ENCODE measurements around the gene CMSS1. TPM values are rescaled to one million over a fixed set of nuclear protein-coding genes. Genes with fewer than 3 reads are reported as not detected.

CMSS1 gene
- total and polyA plus RNA-seq, 12 donors = 16.2 to 75.6 (median 33.0) TPM

- TF ChIP-seq CTCF (IDR thresholded peaks at IDR 0.05) = no peak
- no peak for TF ChIP-seq POLR2A (IDR thresholded peaks at IDR 0.05)
- Histone ChIP-seq H3K27ac (no peak overlapping the region), H3K36me3 (replicated peaks in 1 of 2) (no peaks in the 10 kb centered on the region), H3K9me3 (replicated peaks in 1 of 3) (no peaks in the 10 kb centered on the region), H3K4me3 (no peak overlapping the region), H3K4me1 (replicated peaks in 1 of 2) (no peaks in the 10 kb centered on the region), H3K27me3 (no peaks in the 10 kb centered on the region)
- intact Hi-C loops (cut with DNase I) = no loop called here
- 85 to 94% (median 87%) methylated on average over 6 of the region's 6 CpGs for WGBS, 4 donors
- no peak for DNase-seq
Observed at GRCh38 chr3:100131241-100131640, 313.6 kb downstream of the CMSS1 start.

- 63 to 75% (median 74%) methylated on average over 1 of the region's 1 CpG for WGBS, 4 donors
- no peak for DNase-seq
- Histone ChIP-seq H3K9me3 (replicated peaks in 1 of 3) (no peaks in the 10 kb centered on the region), H3K4me3 (no peak overlapping the region), H3K36me3 (replicated peaks in 1 of 2) (no peaks in the 10 kb centered on the region), H3K27ac (peak overlapping the region in 1 of 5 donors; percentile 24), H3K4me1 (replicated peaks in 1 of 2) (no peaks in the 10 kb centered on the region), H3K27me3 (no peaks in the 10 kb centered on the region)
- TF ChIP-seq CTCF (IDR thresholded peaks at IDR 0.05) (no peak), POLR2A (IDR thresholded peaks at IDR 0.05) (no peak)
- intact Hi-C loops (cut with DNase I) = no loop called here
Observed at GRCh38 chr3:100136921-100137320, 319.3 kb downstream of the CMSS1 start.

GRCh38 chr3:100140976-100141375 is 323.3 kb downstream of the CMSS1 start:
- Histone ChIP-seq H3K27ac (no peak overlapping the region), H3K36me3 (replicated peaks in 1 of 2) (no peaks in the 10 kb centered on the region), H3K27me3 (no peaks in the 10 kb centered on the region), H3K4me1 (replicated peaks in 1 of 2) (no peaks in the 10 kb centered on the region), H3K4me3 (no peak overlapping the region), H3K9me3 (replicated peaks in 1 of 3) (no peaks in the 10 kb centered on the region)
- intact Hi-C loops (cut with DNase I) = no loop called here
- WGBS, 4 donors = 96 to 100% (median 100%) methylated on average over 1 of the region's 1 CpG
- no peak for DNase-seq
- TF ChIP-seq CTCF (IDR thresholded peaks at IDR 0.05) (no peak), POLR2A (IDR thresholded peaks at IDR 0.05) (no peak)

- no peaks in the 10 kb centered on the region for H3K4me1 ChIP-seq (replicated peaks in 1 of 2)
- no peak for DNase-seq
- no peak overlapping the region for H3K27ac ChIP-seq
- H3K27me3 ChIP-seq = no peaks in the 10 kb centered on the region
- no peaks in the 10 kb centered on the region for H3K9me3 ChIP-seq (replicated peaks in 1 of 3)
- TF ChIP-seq CTCF (IDR thresholded peaks at IDR 0.05) = no peak
- no peak for TF ChIP-seq POLR2A (IDR thresholded peaks at IDR 0.05)
- 84 to 93% (median 88%) methylated on average over 1 of the region's 1 CpG for WGBS, 4 donors
- H3K36me3 ChIP-seq (replicated peaks in 1 of 2) = no peaks in the 10 kb centered on the region
- no peak overlapping the region for H3K4me3 ChIP-seq
- intact Hi-C loops (cut with DNase I) = no loop called here
Observed at GRCh38 chr3:100141586-100141985, 323.9 kb downstream of the CMSS1 start.

Measured in adrenal gland (tissue), 12 donors.